ENCODE results near the gene CYP2A13.

- TF ChIP-seq CTCF (conservative IDR thresholded peaks at IDR 0.05; ENCODE audit: low read length) (no peak), EZH2phosphoT487 (IDR thresholded peaks at IDR 0.05; ENCODE audit: borderline replicate concordance, low read depth, low read length) (no peak)
Measured at GRCh38 chr19:41112728-41113290, 24.6 kb downstream of the CYP2A13 start.
